H9 (cell line): ENCODE data around the gene MDGA2. TPM values are rescaled to one million over a fixed set of nuclear protein-coding genes. Genes with fewer than 3 reads are reported as not detected.

Experiments
- DNase-seq: peaks from one replicate; pipeline ENCODE4 v3.0.0-alpha.2; 2017
- H2AFZ ChIP-seq: one replicate; pipeline ENCODE4 v1.6.1; 2013; ENCODE audit warnings: mild to moderate bottlenecking, low read length, control low read depth, moderate library complexity
- H2AK5ac ChIP-seq: 2 replicates; pipeline ENCODE4 v1.6.1; 2013; ENCODE audit warnings: low read length, control low read depth, mixed read lengths; ENCODE audit not compliant: insufficient read length
- H2BK120ac ChIP-seq: one replicate; pipeline ENCODE4 v1.6.1; 2013; ENCODE audit warnings: low read depth, mild to moderate bottlenecking, low read length, control low read depth, inconsistent platforms; ENCODE audit not compliant: poor library complexity, severe bottlenecking
- H2BK12ac ChIP-seq: 2 replicates; pipeline ENCODE4 v1.6.1; 2013; ENCODE audit warnings: low read length, control low read depth, mixed read lengths, low read depth; ENCODE audit not compliant: insufficient read length
- H2BK15ac ChIP-seq: 2 replicates; pipeline ENCODE4 v1.6.1; 2013; ENCODE audit warnings: low read depth, low read length, control low read depth
- H2BK20ac ChIP-seq: one replicate; pipeline ENCODE4 v1.6.1; 2013; ENCODE audit warnings: low read depth, mild to moderate bottlenecking, low read length, control low read depth, inconsistent platforms; ENCODE audit not compliant: poor library complexity, severe bottlenecking
- H2BK5ac ChIP-seq: 2 replicates; pipeline ENCODE4 v1.6.1; 2013; ENCODE audit warnings: low read length, control low read depth, mixed read lengths; ENCODE audit not compliant: insufficient read length
- H3K14ac ChIP-seq: 2 replicates; pipeline ENCODE4 v1.6.1; 2013; ENCODE audit warnings: low read length, control low read depth; ENCODE audit not compliant: insufficient read depth
- H3K18ac ChIP-seq: 2 replicates; pipeline ENCODE4 v1.6.1; 2013; ENCODE audit warnings: low read depth, mild to moderate bottlenecking, mixed read lengths, low read length, control low read depth; ENCODE audit not compliant: insufficient read length
- H3K23ac ChIP-seq: 2 replicates; pipeline ENCODE4 v1.6.1; 2013; ENCODE audit warnings: low read length, control low read depth, mixed read lengths, low read depth; ENCODE audit not compliant: insufficient read length
- H3K23me2 ChIP-seq: 2 replicates; pipeline ENCODE4 v1.6.1; 2013; ENCODE audit warnings: low read depth, mild to moderate bottlenecking, mixed read lengths, low read length, control low read depth; ENCODE audit not compliant: insufficient read length, poor library complexity, severe bottlenecking
- H3K27ac ChIP-seq: 2 replicates; pipeline ENCODE4 v1.5.1; 2013; ENCODE audit warnings: low read length, control low read depth, mixed read lengths, low read depth; ENCODE audit not compliant: insufficient read length
- H3K27me3 ChIP-seq: 2 replicates; pipeline ENCODE4 v1.6.1; 2013; ENCODE audit warnings: low read length, control low read depth, inconsistent platforms; ENCODE audit not compliant: insufficient read depth
- H3K4ac ChIP-seq: 2 replicates; pipeline ENCODE4 v1.6.1; 2013; ENCODE audit warnings: low read depth, mild to moderate bottlenecking, control low read depth, inconsistent platforms, low read length, moderate library complexity
- H3K4me1 ChIP-seq: 2 replicates; pipeline ENCODE4 v1.6.1; 2013; ENCODE audit warnings: low read length, control low read depth, inconsistent platforms; ENCODE audit not compliant: insufficient read depth
- H3K4me2 ChIP-seq: 2 replicates; pipeline ENCODE4 v1.6.1; 2013; ENCODE audit warnings: low read length, control low read depth, mixed read lengths; ENCODE audit not compliant: insufficient read length, insufficient read depth
- H3K56ac ChIP-seq: 2 replicates; pipeline ENCODE4 v1.6.1; 2013; ENCODE audit warnings: low read depth, mild to moderate bottlenecking, mixed read lengths, low read length, control low read depth; ENCODE audit not compliant: insufficient read length
- H3K79me1 ChIP-seq: 2 replicates; pipeline ENCODE4 v1.6.1; 2013; ENCODE audit warnings: low read depth, mild to moderate bottlenecking, moderate library complexity, low read length, control low read depth, inconsistent platforms; ENCODE audit not compliant: insufficient read depth, poor library complexity, severe bottlenecking
- H3K79me2 ChIP-seq: 2 replicates; pipeline ENCODE4 v1.6.1; 2013; ENCODE audit warnings: low read length, control low read depth, inconsistent platforms; ENCODE audit not compliant: insufficient read depth
- H3K9ac ChIP-seq: 2 replicates; pipeline ENCODE4 v1.6.1; 2013; ENCODE audit warnings: low read length, control low read depth, mixed read lengths; ENCODE audit not compliant: insufficient read length; ENCODE audit errors: extremely low read depth
- H3K9me3 ChIP-seq: one replicate; pipeline ENCODE4 v1.6.1; 2013; ENCODE audit warnings: low read depth, low read length, inconsistent platforms; ENCODE audit not compliant: control insufficient read depth
- H3T11ph ChIP-seq: one replicate; pipeline ENCODE4 v1.6.1; 2013; ENCODE audit warnings: mild to moderate bottlenecking, low read length, control low read depth, inconsistent platforms
- H4K20me1 ChIP-seq: one replicate; pipeline ENCODE4 v1.6.1; 2013; ENCODE audit not compliant: control insufficient read depth, insufficient read length, insufficient read depth
- H4K5ac ChIP-seq: 2 replicates; pipeline ENCODE4 v1.6.1; 2013; ENCODE audit warnings: low read depth, mild to moderate bottlenecking, mixed read lengths, low read length, control low read depth; ENCODE audit not compliant: insufficient read length
- H4K8ac ChIP-seq: replicated peaks from 2 replicates; pipeline ENCODE4 v1.6.1; 2013; ENCODE audit warnings: low read length, control low read depth, mixed read lengths, low read depth; ENCODE audit not compliant: insufficient read length
- H4K91ac ChIP-seq: 2 replicates; pipeline ENCODE4 v1.6.1; 2013; ENCODE audit warnings: low read depth, mild to moderate bottlenecking, moderate library complexity, mixed read lengths, low read length, control low read depth; ENCODE audit not compliant: insufficient read length
- H3K27ac Mint-ChIP-seq, 3 experiments: 2 replicates in 2 of 3; 3 replicates in 1 of 3; pipeline ENCODE4 v1.8.0; 2020 to 2021; ENCODE audit warnings: mixed read lengths in 3 of 3, mild to moderate bottlenecking in 1 of 3, moderate library complexity in 1 of 3
- H3K27me3 Mint-ChIP-seq: 2 replicates; pipeline ENCODE4 v1.8.0; 2021; ENCODE audit warnings: low read depth, mild to moderate bottlenecking, moderate library complexity, mixed read lengths
- H3K36me3 Mint-ChIP-seq, 3 experiments: 2 replicates in 2 of 3; 3 replicates in 1 of 3; pipeline ENCODE4 v1.8.0; 2020 to 2021; ENCODE audit warnings: low read depth in 3 of 3, mixed read lengths in 3 of 3; ENCODE audit not compliant: insufficient read depth in 1 of 3
- H3K4me1 Mint-ChIP-seq, 2 experiments: 2 replicates each; pipeline ENCODE4 v1.8.0; 2020; ENCODE audit warnings: mixed read lengths in 2 of 2
- H3K4me3 Mint-ChIP-seq, 2 experiments: 2 replicates in 1 of 2; 3 replicates in 1 of 2; pipeline ENCODE4 v1.8.0; 2020 to 2021; ENCODE audit warnings: mild to moderate bottlenecking in 2 of 2, mixed read lengths in 2 of 2, moderate library complexity in 1 of 2
- H3K9me3 Mint-ChIP-seq, 2 experiments: 2 replicates in 1 of 2; 3 replicates in 1 of 2; pipeline ENCODE4 v1.8.0; 2020; ENCODE audit warnings: mild to moderate bottlenecking in 2 of 2, mixed read lengths in 2 of 2, moderate library complexity in 1 of 2
- WGBS: extraction: QIAGEN DNeasy Blood & Tissue Kit; methylation state at CpG from one replicate; pipeline ENCODE4 v1.1.7; 2013; ENCODE audit warnings: missing lambda C conversion rate, low lambda C conversion rate, mixed read lengths; ENCODE audit not compliant: insufficient read length; ENCODE audit errors: extremely low coverage; 5-methylcytosine and 5-hydroxymethylcytosine counted together
- total RNA-seq: library from RNA; stranded (reverse); gene quantifications from 2 replicates; pipeline ENCODE4 v1.2.1, GENCODE V29; 2021
- TF ChIP-seq, protein P1 (sequence below): fragments of 200-600 bp; sonication (generic); conservative IDR thresholded peaks from 3 replicates; pipeline ENCODE4 v1.8.0; 2021; ENCODE audit warnings: antibody characterized with exemption, mild to moderate bottlenecking

The MDGA2 gene
- total RNA-seq, 1 experiment from 2014 or later = 1.9 TPM

- Histone ChIP-seq H3K23me2 (no peaks in the 10 kb centered on the region), H3K4me1 (no peaks in the 10 kb centered on the region), H4K8ac (no peak overlapping the region), H2BK20ac (no peak overlapping the region), H2BK15ac (no peak overlapping the region), H3T11ph (no peak overlapping the region), H4K5ac (no peak overlapping the region), H3K27ac (no peak overlapping the region), H2BK120ac (no peak overlapping the region), H3K23ac (no peak overlapping the region), H3K56ac (no peak overlapping the region), H4K91ac (no peak overlapping the region), H3K79me2 (no peaks in the 10 kb centered on the region), H3K4me2 (no peak overlapping the region), H4K20me1 (no peaks in the 10 kb centered on the region), H3K27me3 (no peaks in the 10 kb centered on the region), H3K18ac (no peak overlapping the region), H2AFZ (no peak overlapping the region), H3K9ac (no peak overlapping the region), H2BK12ac (no peak overlapping the region), H3K9me3 (no peaks in the 10 kb centered on the region), H3K79me1 (no peaks in the 10 kb centered on the region), H3K4ac (no peak overlapping the region), H2BK5ac (no peak overlapping the region), H2AK5ac (no peak overlapping the region), H3K14ac (no peak overlapping the region)
- TF ChIP-seq, protein P1, sequence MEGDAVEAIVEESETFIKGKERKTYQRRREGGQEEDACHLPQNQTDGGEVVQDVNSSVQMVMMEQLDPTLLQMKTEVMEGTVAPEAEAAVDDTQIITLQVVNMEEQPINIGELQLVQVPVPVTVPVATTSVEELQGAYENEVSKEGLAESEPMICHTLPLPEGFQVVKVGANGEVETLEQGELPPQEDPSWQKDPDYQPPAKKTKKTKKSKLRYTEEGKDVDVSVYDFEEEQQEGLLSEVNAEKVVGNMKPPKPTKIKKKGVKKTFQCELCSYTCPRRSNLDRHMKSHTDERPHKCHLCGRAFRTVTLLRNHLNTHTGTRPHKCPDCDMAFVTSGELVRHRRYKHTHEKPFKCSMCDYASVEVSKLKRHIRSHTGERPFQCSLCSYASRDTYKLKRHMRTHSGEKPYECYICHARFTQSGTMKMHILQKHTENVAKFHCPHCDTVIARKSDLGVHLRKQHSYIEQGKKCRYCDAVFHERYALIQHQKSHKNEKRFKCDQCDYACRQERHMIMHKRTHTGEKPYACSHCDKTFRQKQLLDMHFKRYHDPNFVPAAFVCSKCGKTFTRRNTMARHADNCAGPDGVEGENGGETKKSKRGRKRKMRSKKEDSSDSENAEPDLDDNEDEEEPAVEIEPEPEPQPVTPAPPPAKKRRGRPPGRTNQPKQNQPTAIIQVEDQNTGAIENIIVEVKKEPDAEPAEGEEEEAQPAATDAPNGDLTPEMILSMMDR = no peak
- WGBS = no CpG with 5 or more reads among the region's 1 CpG
- no peak for DNase-seq
- no peaks in the 10 kb centered on the region for H3K36me3 Mint-ChIP-seq
- H3K27ac Mint-ChIP-seq = no peak overlapping the region
- no peak overlapping the region for H3K4me3 Mint-ChIP-seq
- H3K9me3 Mint-ChIP-seq = no peaks in the 10 kb centered on the region
- no peaks in the 10 kb centered on the region for H3K27me3 Mint-ChIP-seq
- H3K4me1 Mint-ChIP-seq = no peaks in the 10 kb centered on the region
Measured at GRCh38 chr14:46999661-47000060, 675.7 kb downstream of the MDGA2 start.
